ENCODE results near the gene PTPRH. TPM values are rescaled to one million over a fixed set of nuclear protein-coding genes. Genes with fewer than 3 reads are reported as not detected.
A peak's percentile ranks its signal among the peaks of the same experiment; 100 is the strongest.
"Not testable (repeated sequence)": the region's sequence is repeated elsewhere in the genome, so short reads cannot be mapped to it uniquely, and the experiment has no call there.

Gene PTPRH
- total RNA-seq, 2 experiments from 2014 or later, result not detected

GRCh38 chr19:55173186-55173713 lies 36.1 kb downstream of the PTPRH start:
- intact Hi-C loops (cut with DNase I, micrococcal nuclease), result loop anchor here in 1 of 2 experiments (10.0 kb wide), 1 partner anchor 82 kb away; the partner anchor contains the start of gene PPP6R1
- H3K4me3 ChIP-seq (ENCODE audit: low read length), result peak overlapping the region; percentile 40
- H3K4me1 Mint-ChIP-seq (ENCODE audit: low read depth), result peaks cover 28% of the 10 kb centered on the region
- H3K27me3 Mint-ChIP-seq, result peaks cover 87% of the 10 kb centered on the region
- ATAC-seq (ENCODE audit: poor library complexity) (no peak), DNase-seq (no peak)
- H3K27ac ChIP-seq (ENCODE audit: low read depth in 1 of 2, low read length in 2 of 2), result no peak overlapping the region
- no peak overlapping the region for H3K27ac Mint-ChIP-seq
- CTCF ChIA-PET, result no interaction called here
- peaks cover 71 to 85% of the 10 kb centered on the region in 2 experiments for H3K27me3 ChIP-seq (ENCODE audit: control insufficient read depth in 1 of 2, insufficient read depth in 2 of 2, low read length in 2 of 2)
- H3K36me3 Mint-ChIP-seq (ENCODE audit: low read depth), result no peaks in the 10 kb centered on the region
- H3K9me3 Mint-ChIP-seq, result no peaks in the 10 kb centered on the region
- no peaks in the 10 kb centered on the region for H3K36me3 ChIP-seq (ENCODE audit: insufficient read depth, low read length)
- peaks cover 22% of the 10 kb centered on the region for H3K4me1 ChIP-seq (ENCODE audit: insufficient read depth, low read length)
- TF ChIP-seq, protein P1, sequence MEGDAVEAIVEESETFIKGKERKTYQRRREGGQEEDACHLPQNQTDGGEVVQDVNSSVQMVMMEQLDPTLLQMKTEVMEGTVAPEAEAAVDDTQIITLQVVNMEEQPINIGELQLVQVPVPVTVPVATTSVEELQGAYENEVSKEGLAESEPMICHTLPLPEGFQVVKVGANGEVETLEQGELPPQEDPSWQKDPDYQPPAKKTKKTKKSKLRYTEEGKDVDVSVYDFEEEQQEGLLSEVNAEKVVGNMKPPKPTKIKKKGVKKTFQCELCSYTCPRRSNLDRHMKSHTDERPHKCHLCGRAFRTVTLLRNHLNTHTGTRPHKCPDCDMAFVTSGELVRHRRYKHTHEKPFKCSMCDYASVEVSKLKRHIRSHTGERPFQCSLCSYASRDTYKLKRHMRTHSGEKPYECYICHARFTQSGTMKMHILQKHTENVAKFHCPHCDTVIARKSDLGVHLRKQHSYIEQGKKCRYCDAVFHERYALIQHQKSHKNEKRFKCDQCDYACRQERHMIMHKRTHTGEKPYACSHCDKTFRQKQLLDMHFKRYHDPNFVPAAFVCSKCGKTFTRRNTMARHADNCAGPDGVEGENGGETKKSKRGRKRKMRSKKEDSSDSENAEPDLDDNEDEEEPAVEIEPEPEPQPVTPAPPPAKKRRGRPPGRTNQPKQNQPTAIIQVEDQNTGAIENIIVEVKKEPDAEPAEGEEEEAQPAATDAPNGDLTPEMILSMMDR (IDR thresholded peaks at IDR 0.05), result no peak
- peak overlapping the region; percentile 48 for H3K4me3 Mint-ChIP-seq
- peaks cover 0 to 49% of the 10 kb centered on the region in 2 experiments for H3K9me3 ChIP-seq (ENCODE audit: control insufficient read depth in 1 of 2, insufficient read depth in 1 of 2, low read length in 2 of 2)
- POLR2A ChIA-PET, result interaction anchor here (0.6 to 0.7 kb wide), 2 partner anchors 14 to 85 kb away, joined by 3 read pairs; no protein-coding TSS in a partner anchor

DNA sequence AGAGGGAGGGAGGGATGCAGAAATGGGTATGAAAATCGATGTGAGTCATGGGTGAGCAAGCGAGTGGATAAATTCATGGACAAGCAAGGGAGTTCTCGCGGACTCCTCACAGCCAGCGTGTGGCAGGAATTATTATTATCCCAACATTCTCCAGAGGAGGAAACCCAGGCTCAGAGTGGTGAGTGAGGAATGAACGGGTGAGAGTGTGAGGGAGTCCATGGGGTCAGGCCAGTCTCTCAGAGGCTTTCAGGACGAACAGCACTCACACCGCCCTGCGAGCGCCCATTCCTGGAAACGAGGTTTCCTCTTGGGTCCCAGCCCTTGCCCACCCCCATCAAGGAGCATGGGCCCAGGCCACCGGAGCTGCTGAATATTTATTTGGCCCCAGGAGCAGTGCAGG lies 36.6 kb downstream of the PTPRH start:
- peaks cover 26% of the 10 kb centered on the region for H3K4me1 Mint-ChIP-seq (ENCODE audit: low read depth)
- H3K9me3 ChIP-seq (ENCODE audit: control insufficient read depth in 1 of 2, insufficient read depth in 1 of 2, low read length in 2 of 2), result peaks cover 0 to 52% of the 10 kb centered on the region in 2 experiments
- DNase-seq (no peak), ATAC-seq (ENCODE audit: poor library complexity) (no peak)
- ChIA-PET POLR2A (interaction anchor here (0.6 kb wide), 1 partner anchor 85 kb away, joined by 3 read pairs; no protein-coding TSS in a partner anchor), CTCF (no interaction called here)
- H3K27ac Mint-ChIP-seq, result no peak overlapping the region
- intact Hi-C loops (cut with DNase I, micrococcal nuclease), result loop anchor here in 1 of 2 experiments (10.0 kb wide), 1 partner anchor 82 kb away; the partner anchor contains the start of gene PPP6R1
- H3K36me3 Mint-ChIP-seq (ENCODE audit: low read depth), result no peaks in the 10 kb centered on the region
- H3K4me1 ChIP-seq (ENCODE audit: insufficient read depth, low read length), result peaks cover 21% of the 10 kb centered on the region
- H3K27me3 Mint-ChIP-seq, result peaks cover 85% of the 10 kb centered on the region
- H3K4me3 ChIP-seq (ENCODE audit: low read length), result no peak overlapping the region
- H3K36me3 ChIP-seq (ENCODE audit: insufficient read depth, low read length), result no peaks in the 10 kb centered on the region
- H3K27ac ChIP-seq (ENCODE audit: low read depth in 1 of 2, low read length in 2 of 2), result no peak overlapping the region
- H3K9me3 Mint-ChIP-seq, result no peaks in the 10 kb centered on the region
- TF ChIP-seq, protein P1 (IDR thresholded peaks at IDR 0.05), result no peak
- H3K4me3 Mint-ChIP-seq, result peak overlapping the region; percentile 20
- H3K27me3 ChIP-seq (ENCODE audit: control insufficient read depth in 1 of 2, insufficient read depth in 2 of 2, low read length in 2 of 2), result peaks cover 69 to 83% of the 10 kb centered on the region in 2 experiments

DNA sequence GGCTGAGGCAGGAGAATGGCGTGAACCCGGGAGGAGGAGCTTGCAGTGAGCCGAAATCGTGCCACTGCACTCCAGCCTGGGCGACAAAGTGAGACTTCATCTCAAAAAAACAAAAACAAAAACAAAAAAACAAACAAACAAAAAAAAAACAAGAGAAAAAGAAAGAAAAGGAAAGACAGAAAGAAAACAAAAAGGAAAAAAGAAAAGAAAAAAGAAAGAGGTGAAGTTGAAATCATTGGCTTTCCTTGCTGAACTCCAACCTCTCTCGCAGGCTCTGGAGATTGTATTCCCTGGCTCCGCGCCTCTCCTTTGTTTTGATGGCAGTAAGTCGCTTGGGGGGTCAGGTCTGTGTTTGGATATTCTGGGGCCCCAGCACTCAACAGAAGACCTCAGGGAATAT lies 37.0 kb downstream of the PTPRH start:
- H3K27me3 ChIP-seq (ENCODE audit: control insufficient read depth in 1 of 2, insufficient read depth in 2 of 2, low read length in 2 of 2), result peaks cover 69 to 85% of the 10 kb centered on the region in 2 experiments

More for the DNA sequence above, 37.0 kb downstream of the PTPRH start:
- H3K36me3 ChIP-seq (ENCODE audit: insufficient read depth, low read length); H3K27ac Mint-ChIP-seq; DNase-seq; POLR2A ChIA-PET; H3K27ac ChIP-seq (ENCODE audit: low read depth in 1 of 2, low read length in 2 of 2); H3K4me3 ChIP-seq (ENCODE audit: low read length); ATAC-seq (ENCODE audit: poor library complexity); H3K36me3 Mint-ChIP-seq (ENCODE audit: low read depth); H3K9me3 Mint-ChIP-seq; CTCF ChIA-PET: not testable (repeated sequence)
- Histone ChIP-seq H3K9me3 (ENCODE audit: control insufficient read depth in 1 of 2, insufficient read depth in 1 of 2, low read length in 2 of 2) (peaks cover 0 to 53% of the 10 kb centered on the region in 2 experiments), H3K4me1 (ENCODE audit: insufficient read depth, low read length) (peaks cover 21% of the 10 kb centered on the region)
- intact Hi-C loops (cut with DNase I, micrococcal nuclease), result loop anchor here in 1 of 2 experiments (10.0 kb wide), 1 partner anchor 82 kb away; the partner anchor contains the start of gene PPP6R1
- Mint-ChIP-seq H3K27me3 (peaks cover 83% of the 10 kb centered on the region), H3K4me1 (ENCODE audit: low read depth) (peaks cover 25% of the 10 kb centered on the region), H3K4me3 (peak overlapping the region; percentile 4)

Data from CD4-positive, alpha-beta T cell (primary cell).